GM12878 (cell line): ENCODE results near the gene PLGRKT. TPM values are rescaled to one million over a fixed set of nuclear protein-coding genes. Genes with fewer than 3 reads are reported as not detected.

Experiments
- IKZF2 ChIP-seq, 2 experiments: fragments of 450-650 bp; IDR thresholded peaks; 2 replicates each; pipeline ENCODE4 v1.6.1; 2017; ENCODE audit warnings: mild to moderate bottlenecking in 2 of 2, moderate library complexity in 2 of 2
- MYB ChIP-seq: fragments of 150-350 bp; IDR thresholded peaks from 2 replicates; pipeline ENCODE4 v1.6.1; 2014; ENCODE audit warnings: mild to moderate bottlenecking, low read depth, low read length, borderline replicate concordance
- NFIC ChIP-seq: IDR thresholded peaks from 2 replicates; pipeline ENCODE4 v1.6.1; 2012; ENCODE audit warnings: low read depth, mild to moderate bottlenecking, inconsistent platforms, low read length, moderate library complexity
- NFYB ChIP-seq: IDR thresholded peaks from 2 replicates; pipeline ENCODE4 v1.6.1; 2011; ENCODE audit warnings: low read depth, mild to moderate bottlenecking, low read length, improper control_type of control experiment, moderate library complexity; ENCODE audit not compliant: insufficient read depth
- POLR2AphosphoS2 ChIP-seq: IDR thresholded peaks from 2 replicates; pipeline ENCODE4 v1.6.1; 2011; ENCODE audit warnings: low read depth, mild to moderate bottlenecking, low read length, improper control_type of control experiment, moderate library complexity
- RAD21 ChIP-seq: IDR thresholded peaks from 2 replicates; pipeline ENCODE4 v1.6.1; 2011; ENCODE audit warnings: mild to moderate bottlenecking, low read depth, low read length, moderate library complexity; ENCODE audit not compliant: insufficient read depth
- RFX5 ChIP-seq: IDR thresholded peaks from 2 replicates; pipeline ENCODE4 v1.6.1; 2011; ENCODE audit warnings: low read depth, low read length, improper control_type of control experiment
- SIX5 ChIP-seq: IDR thresholded peaks from 2 replicates; pipeline ENCODE4 v1.6.1; 2011; ENCODE audit warnings: mild to moderate bottlenecking, low read depth, low read length, moderate library complexity; ENCODE audit not compliant: severe bottlenecking
- SMAD1 ChIP-seq: fragments of 450-650 bp; IDR thresholded peaks from 2 replicates; pipeline ENCODE4 v1.6.1; 2018; ENCODE audit warnings: mild to moderate bottlenecking, low read depth; ENCODE audit not compliant: partially characterized antibody
- SMAD5 ChIP-seq: IDR thresholded peaks from 2 replicates; pipeline ENCODE4 v1.6.1; 2016; ENCODE audit warnings: antibody characterized with exemption, low read depth
- SMC3 ChIP-seq: IDR thresholded peaks from 2 replicates; pipeline ENCODE4 v1.6.1; 2011; ENCODE audit warnings: low read length, improper control_type of control experiment, borderline replicate concordance
- SP1 ChIP-seq: IDR thresholded peaks from one replicate; pipeline ENCODE4 v1.6.1; 2011; ENCODE audit warnings: low read depth, low read length
- SPI1 ChIP-seq: IDR thresholded peaks from 2 replicates; pipeline ENCODE4 v1.6.1; 2011; ENCODE audit warnings: low read depth, mild to moderate bottlenecking, low read length, moderate library complexity, borderline replicate concordance; ENCODE audit not compliant: insufficient read depth
- SUPT20H ChIP-seq: IDR thresholded peaks from 2 replicates; pipeline ENCODE4 v1.6.1; 2011; ENCODE audit warnings: low read depth, mild to moderate bottlenecking, low read length, moderate library complexity, borderline replicate concordance; ENCODE audit not compliant: control insufficient read depth
- TCF12 ChIP-seq: IDR thresholded peaks from 2 replicates; pipeline ENCODE4 v1.6.1; 2011; ENCODE audit warnings: low read depth, mild to moderate bottlenecking, low read length
- ZNF24 ChIP-seq: fragments of 450-650 bp; IDR thresholded peaks from 2 replicates; pipeline ENCODE4 v1.6.1; 2017; ENCODE audit warnings: antibody characterized with exemption, mild to moderate bottlenecking
- ZNF274 ChIP-seq: IDR thresholded peaks from one replicate; pipeline ENCODE4 v1.8.0; 2011; ENCODE audit not compliant: insufficient read length, insufficient read depth
- ZNF384 ChIP-seq: IDR thresholded peaks from 2 replicates; pipeline ENCODE4 v1.6.1; 2012; ENCODE audit warnings: low read depth, mild to moderate bottlenecking, low read length, improper control_type of control experiment, borderline replicate concordance
- ZZZ3 ChIP-seq: IDR thresholded peaks from 2 replicates; pipeline ENCODE4 v1.6.1; 2011; ENCODE audit warnings: low read depth; ENCODE audit not compliant: control insufficient read depth, insufficient read length
- polyA plus RNA-seq, 11 experiments: library from polyadenylated mRNA; depleted of rRNA in 4 of 11; unstranded in 6 of 11; stranded (reverse) in 5 of 11; fragments of >200 nt; fragmentation: Nextera tagmentation in 4 of 11; fragmentation: Illumina TruSeq in 1 of 11; extraction: Ambion mirVana in 4 of 11; extraction: Trizol in 1 of 11; gene quantifications; 1 replicate in 1 of 11; 2 replicates in 10 of 11; pipeline versions ENCODE4 v1.2.1 to v1.2.3, GENCODE V29; 2011 to 2016; ENCODE audit warnings: inconsistent platforms in 2 of 11, missing spikeins in 2 of 11, low read depth in 1 of 11
- total RNA-seq, 4 experiments: library from RNA; depleted of rRNA in 3 of 4; stranded (reverse); fragments of >200 nt in 3 of 4; fragmentation: Illumina TruSeq in 1 of 4; extraction: Trizol in 1 of 4; gene quantifications; 2 replicates each; pipeline versions ENCODE4 v1.2.1 to v1.2.3, GENCODE V29; 2013 to 2021
- TF ChIP-seq, protein P1 (sequence below), 3 experiments: IDR thresholded peaks in 2 of 3; conservative IDR thresholded peaks in 1 of 3; 2 replicates each; pipeline ENCODE4 v1.5.1; 2011; ENCODE audit warnings: low read depth in 3 of 3, low read length in 3 of 3, mild to moderate bottlenecking in 3 of 3, control low read depth in 2 of 3, moderate library complexity in 2 of 3, inconsistent platforms in 1 of 3, mixed read lengths in 1 of 3; ENCODE audit not compliant: control insufficient read depth in 2 of 3, insufficient read depth in 1 of 3; ENCODE audit errors: extremely low read depth in 1 of 3
- TF ChIP-seq, protein P2 (sequence below): IDR thresholded peaks from 2 replicates; pipeline ENCODE4 v1.6.1; 2011; ENCODE audit warnings: low read depth, low read length, improper control_type of control experiment, borderline replicate concordance
- TF ChIP-seq, protein P3 (sequence below): IDR thresholded peaks from 2 replicates; pipeline ENCODE4 v1.6.1; 2012; ENCODE audit warnings: low read depth, low read length, improper control_type of control experiment
- TF ChIP-seq, protein P4 (sequence below): fragments of 450-650 bp; formaldehyde crosslinking; IDR thresholded peaks from 2 replicates; pipeline ENCODE4 v1.4.0; 2020; ENCODE audit warnings: mild to moderate bottlenecking, moderate library complexity

Gene PLGRKT
- total and polyA plus RNA-seq, 10 of the 15 experiments (the other 5 are each of a cell fraction or from before 2014, with no cell fraction given), result 25.2 to 72.3 (median 38.4) TPM

DNA sequence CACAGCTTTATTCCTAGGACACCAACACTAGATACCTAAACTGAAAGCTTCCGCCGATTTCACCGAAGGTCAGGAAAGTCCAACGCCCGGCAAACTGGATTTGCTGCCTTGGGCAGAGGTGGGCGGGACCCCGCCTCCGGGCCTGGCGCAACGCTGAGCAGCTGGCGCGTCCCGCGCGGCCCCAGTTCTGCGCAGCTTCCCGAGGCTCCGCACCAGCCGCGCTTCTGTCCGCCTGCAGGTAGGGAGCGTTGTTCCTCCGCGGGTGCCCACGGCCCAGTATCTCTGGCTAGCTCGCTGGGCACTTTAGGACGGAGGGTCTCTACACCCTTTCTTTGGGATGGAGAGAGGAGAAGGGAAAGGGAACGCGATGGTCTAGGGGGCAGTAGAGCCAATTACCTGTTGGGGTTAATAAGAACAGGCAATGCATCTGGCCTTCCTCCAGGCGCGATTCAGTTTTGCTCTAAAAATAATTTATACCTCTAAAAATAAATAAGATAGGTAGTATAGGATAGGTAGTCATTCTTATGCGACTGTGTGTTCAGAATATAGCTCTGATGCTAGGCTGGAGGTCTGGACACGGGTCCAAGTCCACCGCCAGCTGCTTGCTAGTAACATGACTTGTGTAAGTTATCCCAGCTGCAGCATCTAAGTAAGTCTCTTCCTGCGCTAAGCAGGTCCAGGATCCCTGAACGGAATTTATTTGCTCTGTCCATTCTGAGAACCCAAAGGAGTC lies 12.8 kb upstream of the PLGRKT start, which contains the start of gene CD274 (continued):
- TF ChIP-seq, protein P1, sequence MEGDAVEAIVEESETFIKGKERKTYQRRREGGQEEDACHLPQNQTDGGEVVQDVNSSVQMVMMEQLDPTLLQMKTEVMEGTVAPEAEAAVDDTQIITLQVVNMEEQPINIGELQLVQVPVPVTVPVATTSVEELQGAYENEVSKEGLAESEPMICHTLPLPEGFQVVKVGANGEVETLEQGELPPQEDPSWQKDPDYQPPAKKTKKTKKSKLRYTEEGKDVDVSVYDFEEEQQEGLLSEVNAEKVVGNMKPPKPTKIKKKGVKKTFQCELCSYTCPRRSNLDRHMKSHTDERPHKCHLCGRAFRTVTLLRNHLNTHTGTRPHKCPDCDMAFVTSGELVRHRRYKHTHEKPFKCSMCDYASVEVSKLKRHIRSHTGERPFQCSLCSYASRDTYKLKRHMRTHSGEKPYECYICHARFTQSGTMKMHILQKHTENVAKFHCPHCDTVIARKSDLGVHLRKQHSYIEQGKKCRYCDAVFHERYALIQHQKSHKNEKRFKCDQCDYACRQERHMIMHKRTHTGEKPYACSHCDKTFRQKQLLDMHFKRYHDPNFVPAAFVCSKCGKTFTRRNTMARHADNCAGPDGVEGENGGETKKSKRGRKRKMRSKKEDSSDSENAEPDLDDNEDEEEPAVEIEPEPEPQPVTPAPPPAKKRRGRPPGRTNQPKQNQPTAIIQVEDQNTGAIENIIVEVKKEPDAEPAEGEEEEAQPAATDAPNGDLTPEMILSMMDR (IDR thresholded peaks at IDR 0.05 in 2 of 3, conservative IDR thresholded peaks at IDR 0.05 in 1 of 3; ENCODE audit: control insufficient read depth in 2 of 3, extremely low read depth in 1 of 3, insufficient read depth in 1 of 3, low read depth in 3 of 3, low read length in 3 of 3), result peak; percentile 57 to 86 (median 81)
- no peak for TF ChIP-seq SMAD1
- TF ChIP-seq SIX5, result no peak
- no peak for TF ChIP-seq RFX5
- TF ChIP-seq, protein P2, sequence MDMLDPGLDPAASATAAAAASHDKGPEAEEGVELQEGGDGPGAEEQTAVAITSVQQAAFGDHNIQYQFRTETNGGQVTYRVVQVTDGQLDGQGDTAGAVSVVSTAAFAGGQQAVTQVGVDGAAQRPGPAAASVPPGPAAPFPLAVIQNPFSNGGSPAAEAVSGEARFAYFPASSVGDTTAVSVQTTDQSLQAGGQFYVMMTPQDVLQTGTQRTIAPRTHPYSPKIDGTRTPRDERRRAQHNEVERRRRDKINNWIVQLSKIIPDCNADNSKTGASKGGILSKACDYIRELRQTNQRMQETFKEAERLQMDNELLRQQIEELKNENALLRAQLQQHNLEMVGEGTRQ, result no peak
- no peak for TF ChIP-seq MYB
- no peak for TF ChIP-seq SUPT20H
- TF ChIP-seq SMC3, result peak; percentile 62
- TF ChIP-seq SMAD5, result peak; percentile 65; the same call in 1 of the 2 replicates
- no peak for TF ChIP-seq ZNF384
- TF ChIP-seq NFYB, result no peak
- no peak for TF ChIP-seq SPI1
- TF ChIP-seq ZZZ3, result no peak
- peak; percentile 87 to 89; a peak in 3 of 4 replicates for TF ChIP-seq IKZF2 (IDR thresholded peaks at IDR 0.05)
- TF ChIP-seq RAD21, result peak; percentile 92
- TF ChIP-seq SP1, result peak; percentile 46
- TF ChIP-seq POLR2AphosphoS2, result peak; percentile 71; the same call in 1 of the 2 replicates
- no peak for TF ChIP-seq ZNF24
- TF ChIP-seq NFIC, result no peak; the same call in 1 of the 2 replicates
- TF ChIP-seq, protein P3, sequence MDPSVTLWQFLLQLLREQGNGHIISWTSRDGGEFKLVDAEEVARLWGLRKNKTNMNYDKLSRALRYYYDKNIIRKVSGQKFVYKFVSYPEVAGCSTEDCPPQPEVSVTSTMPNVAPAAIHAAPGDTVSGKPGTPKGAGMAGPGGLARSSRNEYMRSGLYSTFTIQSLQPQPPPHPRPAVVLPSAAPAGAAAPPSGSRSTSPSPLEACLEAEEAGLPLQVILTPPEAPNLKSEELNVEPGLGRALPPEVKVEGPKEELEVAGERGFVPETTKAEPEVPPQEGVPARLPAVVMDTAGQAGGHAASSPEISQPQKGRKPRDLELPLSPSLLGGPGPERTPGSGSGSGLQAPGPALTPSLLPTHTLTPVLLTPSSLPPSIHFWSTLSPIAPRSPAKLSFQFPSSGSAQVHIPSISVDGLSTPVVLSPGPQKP, result no peak
- TF ChIP-seq TCF12, result peak; percentile 94
- TF ChIP-seq ZNF274, result no peak
- TF ChIP-seq, protein P4, sequence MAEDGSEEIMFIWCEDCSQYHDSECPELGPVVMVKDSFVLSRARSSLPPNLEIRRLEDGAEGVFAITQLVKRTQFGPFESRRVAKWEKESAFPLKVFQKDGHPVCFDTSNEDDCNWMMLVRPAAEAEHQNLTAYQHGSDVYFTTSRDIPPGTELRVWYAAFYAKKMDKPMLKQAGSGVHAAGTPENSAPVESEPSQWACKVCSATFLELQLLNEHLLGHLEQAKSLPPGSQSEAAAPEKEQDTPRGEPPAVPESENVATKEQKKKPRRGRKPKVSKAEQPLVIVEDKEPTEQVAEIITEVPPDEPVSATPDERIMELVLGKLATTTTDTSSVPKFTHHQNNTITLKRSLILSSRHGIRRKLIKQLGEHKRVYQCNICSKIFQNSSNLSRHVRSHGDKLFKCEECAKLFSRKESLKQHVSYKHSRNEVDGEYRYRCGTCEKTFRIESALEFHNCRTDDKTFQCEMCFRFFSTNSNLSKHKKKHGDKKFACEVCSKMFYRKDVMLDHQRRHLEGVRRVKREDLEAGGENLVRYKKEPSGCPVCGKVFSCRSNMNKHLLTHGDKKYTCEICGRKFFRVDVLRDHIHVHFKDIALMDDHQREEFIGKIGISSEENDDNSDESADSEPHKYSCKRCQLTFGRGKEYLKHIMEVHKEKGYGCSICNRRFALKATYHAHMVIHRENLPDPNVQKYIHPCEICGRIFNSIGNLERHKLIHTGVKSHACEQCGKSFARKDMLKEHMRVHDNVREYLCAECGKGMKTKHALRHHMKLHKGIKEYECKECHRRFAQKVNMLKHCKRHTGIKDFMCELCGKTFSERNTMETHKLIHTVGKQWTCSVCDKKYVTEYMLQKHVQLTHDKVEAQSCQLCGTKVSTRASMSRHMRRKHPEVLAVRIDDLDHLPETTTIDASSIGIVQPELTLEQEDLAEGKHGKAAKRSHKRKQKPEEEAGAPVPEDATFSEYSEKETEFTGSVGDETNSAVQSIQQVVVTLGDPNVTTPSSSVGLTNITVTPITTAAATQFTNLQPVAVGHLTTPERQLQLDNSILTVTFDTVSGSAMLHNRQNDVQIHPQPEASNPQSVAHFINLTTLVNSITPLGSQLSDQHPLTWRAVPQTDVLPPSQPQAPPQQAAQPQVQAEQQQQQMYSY (CRISPR knock-in tag), result no peak
